Ishikawa (cell line): ENCODE measurements around the gene NECTIN2.

ENCODE experiments used
- CEBPB ChIP-seq: IDR thresholded peaks from 2 replicates; pipeline ENCODE4 v1.6.1; 2012
- CREB1 ChIP-seq: IDR thresholded peaks from 2 replicates; pipeline ENCODE4 v1.6.1; 2012; ENCODE audit warnings: low read depth
- EGR1 ChIP-seq: IDR thresholded peaks from 2 replicates; pipeline ENCODE4 v1.6.1; 2012
- EP300 ChIP-seq: IDR thresholded peaks from 2 replicates; pipeline ENCODE4 v1.6.1; 2012; ENCODE audit warnings: borderline replicate concordance
- MAX ChIP-seq: IDR thresholded peaks from 2 replicates; pipeline ENCODE4 v1.6.1; 2012
- NFIC ChIP-seq: IDR thresholded peaks from 2 replicates; pipeline ENCODE4 v1.6.1; 2012
- RAD21 ChIP-seq: IDR thresholded peaks from 2 replicates; pipeline ENCODE4 v1.6.1; 2012; ENCODE audit warnings: low read depth
- REST ChIP-seq: IDR thresholded peaks from 2 replicates; pipeline ENCODE4 v1.6.1; 2012; ENCODE audit warnings: low read depth, mild to moderate bottlenecking
- TAF1 ChIP-seq: IDR thresholded peaks from 2 replicates; pipeline ENCODE4 v1.6.1; 2012; ENCODE audit warnings: low read depth, mild to moderate bottlenecking
- USF1 ChIP-seq: IDR thresholded peaks from 2 replicates; pipeline ENCODE4 v1.6.1; 2012
- YY1 ChIP-seq: IDR thresholded peaks from 2 replicates; pipeline ENCODE4 v1.6.1; 2012; ENCODE audit warnings: low read depth
- ZBTB7A ChIP-seq: IDR thresholded peaks from 2 replicates; pipeline ENCODE4 v1.6.1; 2012; ENCODE audit warnings: low read depth

GRCh38 chr19:44897835-44898234 lies 51.7 kb downstream of the NECTIN2 start:
- TF ChIP-seq RAD21 (no peak), MAX (no peak), EP300 (no peak), YY1 (no peak), TAF1 (no peak), CEBPB (no peak), CREB1 (no peak), REST (no peak), ZBTB7A (no peak), USF1 (no peak), NFIC (no peak), EGR1 (no peak)
